ENCODE data around the gene SPACDR.

- TF ChIP-seq FOXM1 (IDR thresholded peaks at IDR 0.05; ENCODE audit: borderline replicate concordance) (no peak), ZNF384 (IDR thresholded peaks at IDR 0.05) (no peak), SUZ12 (IDR thresholded peaks at IDR 0.05) (no peak), SP1 (IDR thresholded peaks at IDR 0.05) (no peak), NFRKB (IDR thresholded peaks at IDR 0.05) (no peak), BHLHE40 (IDR thresholded peaks at IDR 0.05; ENCODE audit: borderline replicate concordance) (no peak), ELF4 (IDR thresholded peaks at IDR 0.05) (no peak), HDGF (IDR thresholded peaks at IDR 0.05; ENCODE audit: borderline replicate concordance) (no peak), FOXK2 (IDR thresholded peaks at IDR 0.05) (no peak)
Measured at GRCh38 chr7:100510437-100511239, 46.6 kb upstream of the SPACDR start.

Data from HEK293T (cell line).